ENCODE measurements around the gene ALDH1B1.

ALDH1B1 gene

GRCh38 chr9:38443181-38443580 lies 50.7 kb downstream of the ALDH1B1 start:
- DNase-seq = no peak

- DNase-seq = no peak
These were observed 51.1 kb downstream of the ALDH1B1 start for GRCh38 chr9:38443597-38443996.

- DNase-seq = no peak
These were observed 52.9 kb downstream of the ALDH1B1 start for GRCh38 chr9:38445154-38446043.

- no peak for DNase-seq
These were observed 55.2 kb downstream of the ALDH1B1 start for GRCh38 chr9:38447703-38448102.

Data from NCI-H187 treated with DMSO at 0.1 percent for 48 hours (cell line).